Uterus (tissue), 4 donors: ENCODE results near the gene PEMT. TPM values are rescaled to one million over a fixed set of nuclear protein-coding genes. Genes with fewer than 3 reads are reported as not detected.

Experiments used
- DNase-seq, 2 donors: peaks; one replicate each; pipeline ENCODE4 v3.0.0-alpha.2; 2019 to 2020
- H3K27ac ChIP-seq, 2 donors: fragments of 200-600 bp; sonication (generic); 1 replicate in 1 of 2; 2 replicates in 1 of 2; pipeline ENCODE4 v1.5.1; 2016 to 2018
- H3K27me3 ChIP-seq, 2 donors: fragments of 200-600 bp; sonication (generic); one replicate each; pipeline ENCODE4 v1.5.1; 2018 to 2019; ENCODE audit warnings: control low read depth in 1 of 2
- H3K36me3 ChIP-seq, 2 donors: fragments of 200-600 bp; sonication (generic); one replicate each; pipeline ENCODE4 v1.5.1; 2019; ENCODE audit warnings: control low read depth in 1 of 2
- H3K4me1 ChIP-seq, 2 donors: fragments of 200-600 bp; sonication (generic); one replicate each; pipeline ENCODE4 v1.5.1; 2018 to 2019; ENCODE audit warnings: control low read depth in 1 of 2
- H3K4me3 ChIP-seq, 2 donors: fragments of 200-600 bp; sonication (generic); 1 replicate in 1 of 2; 2 replicates in 1 of 2; pipeline ENCODE4 v1.5.1; 2018 to 2019; ENCODE audit warnings: mild to moderate bottlenecking in 1 of 2
- H3K9me3 ChIP-seq, 2 donors: fragments of 200-600 bp; sonication (generic); one replicate each; pipeline ENCODE4 v1.5.1; 2019; ENCODE audit warnings: control low read depth in 1 of 2
- POLR2A ChIP-seq, 2 donors: fragments of 450-650 bp; IDR thresholded peaks; one replicate each; pipeline ENCODE4 v1.6.1; 2016; ENCODE audit warnings: antibody characterized with exemption in 2 of 2, mild to moderate bottlenecking in 1 of 2, moderate library complexity in 1 of 2
- intact Hi-C: fragments of 100-400 bp; cut with DNase I; formaldehyde crosslinking; loops from one replicate; pipeline ENCODE4 v1.15.1; 2023; ENCODE audit warnings: low total_unique reads
- total RNA-seq, 4 donors: library from RNA; depleted of rRNA in 3 of 4; stranded (reverse); fragments of >200 nt in 3 of 4; gene quantifications; one replicate each; pipeline versions ENCODE4 v1.1.0 to v1.2.4, GENCODE V29; 2014 to 2023
- TF ChIP-seq, protein P1 (sequence below), 4 experiments: fragments of 200-600 bp in 2 of 4; fragments of 450-650 bp in 2 of 4; sonication (generic) in 2 of 4; IDR thresholded peaks; one replicate each; pipeline ENCODE4 v1.5.1; 2016 to 2019; ENCODE audit warnings: antibody characterized with exemption in 4 of 4, mild to moderate bottlenecking in 2 of 4, moderate library complexity in 1 of 4
- donor health status: DM: yes; HTN: yes; CAD: no.

The PEMT gene
- total RNA-seq, 4 donors from 2014 or later = 26.3 to 61.7 (median 32.2) TPM

DNA sequence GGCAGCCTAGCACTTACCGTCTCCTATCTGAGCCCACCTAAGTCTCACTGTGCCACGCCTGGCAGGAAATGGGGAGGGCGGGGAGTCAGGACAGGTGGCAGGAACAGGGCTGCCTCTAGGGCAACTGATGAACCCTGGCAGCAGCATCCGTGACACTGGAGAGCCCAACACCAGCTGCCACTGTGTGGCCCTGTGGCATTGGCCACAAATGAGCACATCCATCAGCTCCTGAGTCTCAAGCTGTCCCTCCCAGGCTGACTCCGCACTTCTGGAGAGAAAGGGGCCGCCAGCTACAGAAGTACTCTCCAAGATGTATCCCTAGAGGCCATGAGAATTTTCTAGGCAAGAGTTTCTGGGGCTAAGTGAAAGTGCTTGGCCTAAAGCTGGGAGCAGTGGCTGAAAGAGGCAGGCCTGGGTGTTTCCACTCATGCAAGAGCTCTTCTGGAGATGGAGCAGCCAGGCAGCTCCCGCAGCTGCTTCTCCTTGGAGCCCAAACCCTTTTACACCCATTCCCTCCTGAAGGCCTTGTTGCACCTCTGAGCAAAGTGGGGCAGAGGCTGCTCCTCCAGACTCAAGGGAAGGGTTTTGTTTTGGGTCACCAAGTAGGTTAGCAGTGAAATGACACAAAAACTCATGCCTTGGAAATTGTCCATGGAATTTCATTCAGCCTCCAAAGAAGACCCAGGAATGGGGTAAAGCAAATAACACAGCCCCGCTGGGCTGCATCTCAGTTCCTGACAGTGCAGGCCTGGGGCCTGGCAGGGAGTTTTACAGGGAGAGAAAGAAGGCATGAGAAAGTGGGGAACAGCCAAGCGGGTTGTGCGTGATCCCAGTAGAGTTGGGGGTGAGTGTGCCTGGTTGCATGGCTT is 25.8 kb downstream of the PEMT start:
- no peak for TF ChIP-seq POLR2A (IDR thresholded peaks at IDR 0.05)
- TF ChIP-seq, protein P1, sequence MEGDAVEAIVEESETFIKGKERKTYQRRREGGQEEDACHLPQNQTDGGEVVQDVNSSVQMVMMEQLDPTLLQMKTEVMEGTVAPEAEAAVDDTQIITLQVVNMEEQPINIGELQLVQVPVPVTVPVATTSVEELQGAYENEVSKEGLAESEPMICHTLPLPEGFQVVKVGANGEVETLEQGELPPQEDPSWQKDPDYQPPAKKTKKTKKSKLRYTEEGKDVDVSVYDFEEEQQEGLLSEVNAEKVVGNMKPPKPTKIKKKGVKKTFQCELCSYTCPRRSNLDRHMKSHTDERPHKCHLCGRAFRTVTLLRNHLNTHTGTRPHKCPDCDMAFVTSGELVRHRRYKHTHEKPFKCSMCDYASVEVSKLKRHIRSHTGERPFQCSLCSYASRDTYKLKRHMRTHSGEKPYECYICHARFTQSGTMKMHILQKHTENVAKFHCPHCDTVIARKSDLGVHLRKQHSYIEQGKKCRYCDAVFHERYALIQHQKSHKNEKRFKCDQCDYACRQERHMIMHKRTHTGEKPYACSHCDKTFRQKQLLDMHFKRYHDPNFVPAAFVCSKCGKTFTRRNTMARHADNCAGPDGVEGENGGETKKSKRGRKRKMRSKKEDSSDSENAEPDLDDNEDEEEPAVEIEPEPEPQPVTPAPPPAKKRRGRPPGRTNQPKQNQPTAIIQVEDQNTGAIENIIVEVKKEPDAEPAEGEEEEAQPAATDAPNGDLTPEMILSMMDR (IDR thresholded peaks at IDR 0.05) = no peak
- H3K4me1 ChIP-seq = no peaks in the 10 kb centered on the region
- no peaks in the 10 kb centered on the region for H3K27me3 ChIP-seq
- H3K27ac ChIP-seq = no peak overlapping the region
- intact Hi-C loops = no loop called here
- no peak for DNase-seq
- no peak overlapping the region for H3K4me3 ChIP-seq
- no peaks in the 10 kb centered on the region for H3K36me3 ChIP-seq
- no peaks in the 10 kb centered on the region for H3K9me3 ChIP-seq

- DNase-seq = no peak
- intact Hi-C loops = no loop called here
- Histone ChIP-seq H3K4me1 (no peaks in the 10 kb centered on the region), H3K4me3 (no peak overlapping the region), H3K36me3 (no peaks in the 10 kb centered on the region), H3K27ac (no peak overlapping the region), H3K9me3 (no peaks in the 10 kb centered on the region), H3K27me3 (no peaks in the 10 kb centered on the region)
- TF ChIP-seq POLR2A (IDR thresholded peaks at IDR 0.05) = no peak
- TF ChIP-seq, protein P1 (IDR thresholded peaks at IDR 0.05) = no peak
Observed at GRCh38 chr17:17564896-17565295, 26.6 kb downstream of the PEMT start.

DNA sequence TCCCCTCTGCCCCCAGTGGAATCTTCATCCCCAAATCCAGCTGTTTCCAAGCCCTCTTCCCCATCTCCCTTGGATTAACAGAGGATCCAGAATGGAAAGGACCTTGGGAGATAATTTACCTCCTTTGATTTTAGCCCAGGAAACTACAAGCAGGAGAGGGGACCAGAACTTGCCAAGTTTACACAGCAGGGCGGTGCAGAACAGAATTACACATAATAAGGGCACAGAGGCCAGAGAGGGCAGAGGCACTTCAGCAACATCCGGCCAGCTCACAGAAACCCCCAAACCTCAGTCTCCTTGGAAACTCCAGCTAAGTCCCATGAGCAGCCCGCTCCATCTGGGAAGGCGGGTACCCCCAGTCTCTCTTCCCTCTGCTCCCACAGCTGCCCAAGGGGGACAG is 27.2 kb downstream of the PEMT start:
- Histone ChIP-seq H3K27ac (no peak overlapping the region), H3K27me3 (no peaks in the 10 kb centered on the region), H3K4me1 (no peaks in the 10 kb centered on the region), H3K4me3 (no peak overlapping the region), H3K36me3 (no peaks in the 10 kb centered on the region), H3K9me3 (no peaks in the 10 kb centered on the region)
- intact Hi-C loops = no loop called here
- DNase-seq = no peak
- TF ChIP-seq POLR2A (IDR thresholded peaks at IDR 0.05) = no peak
- TF ChIP-seq, protein P1 (IDR thresholded peaks at IDR 0.05) = no peak

DNA sequence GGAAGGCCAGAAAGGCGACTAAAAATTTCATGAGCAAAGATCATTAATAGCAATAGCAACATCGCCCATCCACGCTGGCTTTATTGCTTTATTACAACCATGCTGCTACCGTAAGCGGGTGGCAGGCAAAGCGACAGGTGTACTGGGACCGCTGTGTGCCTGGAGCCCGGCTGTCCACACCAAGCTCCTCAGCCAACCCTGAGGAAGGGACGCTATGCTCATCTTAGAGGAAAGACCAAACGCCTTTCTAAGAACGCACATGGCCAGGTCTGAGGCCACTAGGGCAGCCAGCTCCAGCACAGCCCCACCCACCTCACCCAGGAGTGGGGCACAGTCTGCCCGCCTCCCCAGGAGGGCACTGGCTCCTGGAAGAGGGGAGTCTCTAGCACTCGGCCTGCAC is 28.0 kb downstream of the PEMT start:
- Histone ChIP-seq H3K9me3 (no peaks in the 10 kb centered on the region), H3K36me3 (no peaks in the 10 kb centered on the region), H3K4me3 (no peak overlapping the region), H3K27ac (no peak overlapping the region), H3K4me1 (no peaks in the 10 kb centered on the region), H3K27me3 (no peaks in the 10 kb centered on the region)
- TF ChIP-seq, protein P1 (IDR thresholded peaks at IDR 0.05) = no peak
- no peak for TF ChIP-seq POLR2A (IDR thresholded peaks at IDR 0.05)
- no peak for DNase-seq
- intact Hi-C loops = no loop called here

DNA sequence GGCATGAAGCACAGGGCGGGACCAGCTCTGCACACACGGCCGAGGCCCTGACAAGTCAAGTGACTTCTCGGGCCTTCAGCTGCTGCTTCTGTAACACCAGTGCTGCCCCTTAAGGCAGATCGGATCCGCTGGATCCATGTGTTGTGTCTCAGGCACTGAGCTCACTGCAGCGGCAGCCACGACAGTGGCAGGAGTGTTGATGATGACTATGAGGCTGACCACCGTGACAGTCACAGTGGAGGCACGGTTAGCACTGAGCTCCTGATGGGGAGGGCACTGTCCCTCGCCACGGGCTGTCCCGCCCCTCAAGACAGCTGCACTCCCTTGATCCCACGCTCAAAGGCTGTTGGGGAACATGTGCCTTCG is 29.4 kb downstream of the PEMT start:
- no peaks in the 10 kb centered on the region for H3K27me3 ChIP-seq
- no peak for DNase-seq
- H3K27ac ChIP-seq = no peak overlapping the region
- intact Hi-C loops = no loop called here
- TF ChIP-seq, protein P1 (IDR thresholded peaks at IDR 0.05) = no peak
- TF ChIP-seq POLR2A (IDR thresholded peaks at IDR 0.05) = no peak
- no peak overlapping the region for H3K4me3 ChIP-seq
- H3K9me3 ChIP-seq = no peaks in the 10 kb centered on the region
- H3K36me3 ChIP-seq = no peaks in the 10 kb centered on the region
- no peaks in the 10 kb centered on the region for H3K4me1 ChIP-seq
